ENCODE measurements around the gene ZNF311.

- TF ChIP-seq SNAI2 (CRISPR knock-in tag; IDR thresholded peaks at IDR 0.05) = no peak
- TF ChIP-seq CSDC2 (CRISPR knock-in tag; IDR thresholded peaks at IDR 0.05) = no peak
- TF ChIP-seq ESRRG (CRISPR knock-in tag; IDR thresholded peaks at IDR 0.05) = no peak
- TF ChIP-seq ZFP30 (CRISPR knock-in tag; IDR thresholded peaks at IDR 0.05) = no peak
- TF ChIP-seq, protein P1, sequence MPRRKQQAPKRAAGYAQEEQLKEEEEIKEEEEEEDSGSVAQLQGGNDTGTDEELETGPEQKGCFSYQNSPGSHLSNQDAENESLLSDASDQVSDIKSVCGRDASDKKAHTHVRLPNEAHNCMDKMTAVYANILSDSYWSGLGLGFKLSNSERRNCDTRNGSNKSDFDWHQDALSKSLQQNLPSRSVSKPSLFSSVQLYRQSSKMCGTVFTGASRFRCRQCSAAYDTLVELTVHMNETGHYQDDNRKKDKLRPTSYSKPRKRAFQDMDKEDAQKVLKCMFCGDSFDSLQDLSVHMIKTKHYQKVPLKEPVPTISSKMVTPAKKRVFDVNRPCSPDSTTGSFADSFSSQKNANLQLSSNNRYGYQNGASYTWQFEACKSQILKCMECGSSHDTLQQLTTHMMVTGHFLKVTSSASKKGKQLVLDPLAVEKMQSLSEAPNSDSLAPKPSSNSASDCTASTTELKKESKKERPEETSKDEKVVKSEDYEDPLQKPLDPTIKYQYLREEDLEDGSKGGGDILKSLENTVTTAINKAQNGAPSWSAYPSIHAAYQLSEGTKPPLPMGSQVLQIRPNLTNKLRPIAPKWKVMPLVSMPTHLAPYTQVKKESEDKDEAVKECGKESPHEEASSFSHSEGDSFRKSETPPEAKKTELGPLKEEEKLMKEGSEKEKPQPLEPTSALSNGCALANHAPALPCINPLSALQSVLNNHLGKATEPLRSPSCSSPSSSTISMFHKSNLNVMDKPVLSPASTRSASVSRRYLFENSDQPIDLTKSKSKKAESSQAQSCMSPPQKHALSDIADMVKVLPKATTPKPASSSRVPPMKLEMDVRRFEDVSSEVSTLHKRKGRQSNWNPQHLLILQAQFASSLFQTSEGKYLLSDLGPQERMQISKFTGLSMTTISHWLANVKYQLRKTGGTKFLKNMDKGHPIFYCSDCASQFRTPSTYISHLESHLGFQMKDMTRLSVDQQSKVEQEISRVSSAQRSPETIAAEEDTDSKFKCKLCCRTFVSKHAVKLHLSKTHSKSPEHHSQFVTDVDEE (CRISPR knock-in tag; IDR thresholded peaks at IDR 0.05) = no peak
- TF ChIP-seq ZNF8 (CRISPR knock-in tag; IDR thresholded peaks at IDR 0.05) = no peak
- no peak for TF ChIP-seq ZC3H10 (CRISPR knock-in tag; IDR thresholded peaks at IDR 0.05)
- no peak for TF ChIP-seq PATZ1 (CRISPR knock-in tag; IDR thresholded peaks at IDR 0.05; ENCODE audit: borderline replicate concordance)
- no peak for TF ChIP-seq ZFP3 (CRISPR knock-in tag; IDR thresholded peaks at IDR 0.05)
Observed at GRCh38 chr6:28953585-28954258, 51.4 kb downstream of the ZNF311 start.

Measured in SK-N-SH treated with all-trans-retinoic acid at 6 μM for 48 hours (cell line).